Karpas-422 (cell line): ENCODE results near the gene SMG9. TPM values are rescaled to one million over a fixed set of nuclear protein-coding genes. Genes with fewer than 3 reads are reported as not detected.

Experiments used
- DNase-seq: peaks from one replicate; pipeline ENCODE4 v3.0.0-alpha.2; 2015
- H2AFZ ChIP-seq: fragments of 200-600 bp; sonication (generic); 2 replicates; pipeline ENCODE4 v1.6.1; 2014; ENCODE audit warnings: antibody characterized with exemption, low read length, mixed read lengths
- H3K27ac ChIP-seq: fragments of 200-600 bp; sonication (generic); 2 replicates; pipeline ENCODE4 v1.5.1; 2014; ENCODE audit warnings: mild to moderate bottlenecking, low read length, moderate library complexity
- H3K27me3 ChIP-seq: fragments of 200-600 bp; sonication (generic); 2 replicates; pipeline ENCODE4 v1.6.1; 2014; ENCODE audit warnings: low read length, mixed read lengths
- H3K36me3 ChIP-seq: fragments of 200-600 bp; sonication (generic); 2 replicates; pipeline ENCODE4 v1.6.1; 2014; ENCODE audit warnings: low read length, mixed read lengths; ENCODE audit not compliant: insufficient read depth
- H3K4me1 ChIP-seq: fragments of 200-600 bp; sonication (generic); 2 replicates; pipeline ENCODE4 v1.6.1; 2014; ENCODE audit warnings: mild to moderate bottlenecking, low read length, mixed read lengths
- H3K4me2 ChIP-seq: fragments of 200-600 bp; sonication (generic); 2 replicates; pipeline ENCODE4 v1.6.1; 2014; ENCODE audit warnings: low read length, low read depth, mild to moderate bottlenecking; ENCODE audit not compliant: poor library complexity, severe bottlenecking
- H3K4me3 ChIP-seq: fragments of 200-600 bp; sonication (generic); 2 replicates; pipeline ENCODE4 v1.5.1; 2014; ENCODE audit warnings: mild to moderate bottlenecking, antibody characterized with exemption, low read length, mixed read lengths
- H3K79me2 ChIP-seq: fragments of 200-600 bp; sonication (generic); 2 replicates; pipeline ENCODE4 v1.6.1; 2014; ENCODE audit warnings: mild to moderate bottlenecking, low read length, mixed read lengths
- H3K9ac ChIP-seq: fragments of 200-600 bp; sonication (generic); 2 replicates; pipeline ENCODE4 v1.6.0; 2014; ENCODE audit warnings: low read length
- H3K9me2 ChIP-seq: fragments of 200-600 bp; sonication (generic), shearing (Covaris generic); replicated peaks from 2 replicates; pipeline ENCODE4 v1.6.0; 2014; ENCODE audit warnings: mild to moderate bottlenecking, low read length, moderate library complexity; ENCODE audit not compliant: insufficient read depth
- H3K9me3 ChIP-seq: fragments of 300-700, 200-600 bp; sonication (generic); 2 replicates; pipeline ENCODE4 v1.6.1; 2014; ENCODE audit warnings: low read length, mixed read lengths
- H4K20me1 ChIP-seq: fragments of 200-600 bp; sonication (generic); 2 replicates; pipeline ENCODE4 v1.6.1; 2014; ENCODE audit warnings: mild to moderate bottlenecking, antibody characterized with exemption, low read length, low read depth; ENCODE audit not compliant: insufficient read depth
- total RNA-seq: library from RNA; depleted of rRNA; stranded (reverse); fragments of >200 nt; shearing (Covaris generic); gene quantifications from 2 replicates; pipeline ENCODE4 v1.2.3, GENCODE V29; 2014; ENCODE audit warnings: low replicate concordance

SMG9 gene
- total RNA-seq, 1 experiment from 2014 or later: 11.0 TPM

- Histone ChIP-seq H3K27ac (no peak overlapping the region), H3K4me3 (no peak overlapping the region), H2AFZ (no peak overlapping the region), H3K9me2 (no peaks in the 10 kb centered on the region), H3K4me1 (no peaks in the 10 kb centered on the region), H3K36me3 (no peaks in the 10 kb centered on the region), H3K9me3 (peaks cover 6% of the 10 kb centered on the region; the same call in 1 of the 2 replicates), H3K27me3 (no peaks in the 10 kb centered on the region), H3K79me2 (no peaks in the 10 kb centered on the region), H4K20me1 (no peaks in the 10 kb centered on the region), H3K9ac (no peak overlapping the region), H3K4me2 (no peak overlapping the region)
- DNase-seq: no peak
Observed at GRCh38 chr19:43707158-43707712, 47.5 kb downstream of the SMG9 start.

- Histone ChIP-seq H3K9me2 (no peaks in the 10 kb centered on the region), H3K9me3 (peaks cover 6% of the 10 kb centered on the region; the same call in 1 of the 2 replicates), H3K27ac (no peak overlapping the region), H3K27me3 (no peaks in the 10 kb centered on the region), H3K4me2 (no peak overlapping the region), H3K36me3 (no peaks in the 10 kb centered on the region), H3K4me3 (no peak overlapping the region), H3K79me2 (no peaks in the 10 kb centered on the region), H2AFZ (no peak overlapping the region), H3K9ac (no peak overlapping the region), H4K20me1 (no peaks in the 10 kb centered on the region), H3K4me1 (no peaks in the 10 kb centered on the region)
- DNase-seq: no peak
Observed at GRCh38 chr19:43705729-43706128, 49.0 kb downstream of the SMG9 start.

GRCh38 chr19:43704002-43704705 is 50.6 kb downstream of the SMG9 start:
- Histone ChIP-seq H3K9me2 (no peaks in the 10 kb centered on the region), H3K36me3 (no peaks in the 10 kb centered on the region), H3K9ac (no peak overlapping the region), H3K4me1 (no peaks in the 10 kb centered on the region), H4K20me1 (no peaks in the 10 kb centered on the region), H3K4me3 (no peak overlapping the region), H3K9me3 (peaks cover 5% of the 10 kb centered on the region; the same call in 1 of the 2 replicates), H3K27ac (no peak overlapping the region), H3K27me3 (no peaks in the 10 kb centered on the region), H3K4me2 (no peak overlapping the region), H3K79me2 (no peaks in the 10 kb centered on the region), H2AFZ (no peak overlapping the region)
- DNase-seq: no peak

- no peak overlapping the region for H3K27ac ChIP-seq
- no peak overlapping the region for H2AFZ ChIP-seq
Observed at GRCh38 chr19:43700395-43701000, 54.3 kb downstream of the SMG9 start.

GRCh38 chr19:43699506-43700394 is 55.0 kb downstream of the SMG9 start:
- Histone ChIP-seq H3K27ac (no peak overlapping the region), H3K27me3 (no peaks in the 10 kb centered on the region), H3K36me3 (no peaks in the 10 kb centered on the region), H3K9me2 (no peaks in the 10 kb centered on the region), H3K4me1 (no peaks in the 10 kb centered on the region), H3K4me3 (no peak overlapping the region), H3K79me2 (no peaks in the 10 kb centered on the region), H2AFZ (no peak overlapping the region), H4K20me1 (no peaks in the 10 kb centered on the region), H3K9me3 (no peaks in the 10 kb centered on the region; the same call in 1 of the 2 replicates), H3K4me2 (no peak overlapping the region), H3K9ac (no peak overlapping the region)
- DNase-seq: no peak

More at GRCh38 chr19:43700395-43701000, 54.3 kb downstream of the SMG9 start:
- Histone ChIP-seq H4K20me1 (no peaks in the 10 kb centered on the region), H3K9ac (no peak overlapping the region), H3K9me2 (no peaks in the 10 kb centered on the region), H3K4me1 (no peaks in the 10 kb centered on the region), H3K36me3 (no peaks in the 10 kb centered on the region), H3K79me2 (no peaks in the 10 kb centered on the region), H3K4me3 (no peak overlapping the region), H3K4me2 (no peak overlapping the region), H3K27me3 (no peaks in the 10 kb centered on the region), H3K9me3 (no peaks in the 10 kb centered on the region; the same call in 1 of the 2 replicates)
- no peak for DNase-seq

GRCh38 chr19:43697295-43697694 is 57.5 kb downstream of the SMG9 start:
- no peak overlapping the region for H2AFZ ChIP-seq
- no peaks in the 10 kb centered on the region for H3K36me3 ChIP-seq
- H3K9me2 ChIP-seq: no peaks in the 10 kb centered on the region
- H3K9ac ChIP-seq: no peak overlapping the region
- H3K4me1 ChIP-seq: no peaks in the 10 kb centered on the region
- DNase-seq: no peak
- no peak overlapping the region for H3K27ac ChIP-seq
- no peak overlapping the region for H3K4me3 ChIP-seq
- no peak overlapping the region for H3K4me2 ChIP-seq
- no peaks in the 10 kb centered on the region for H4K20me1 ChIP-seq
- no peaks in the 10 kb centered on the region for H3K27me3 ChIP-seq
- no peaks in the 10 kb centered on the region for H3K79me2 ChIP-seq
- no peaks in the 10 kb centered on the region; the same call in 1 of the 2 replicates for H3K9me3 ChIP-seq

- Histone ChIP-seq H3K27ac (no peak overlapping the region), H3K9me3 (no peaks in the 10 kb centered on the region; the same call in 1 of the 2 replicates), H3K9ac (no peak overlapping the region), H3K36me3 (no peaks in the 10 kb centered on the region), H4K20me1 (no peaks in the 10 kb centered on the region), H3K4me3 (no peak overlapping the region), H3K4me1 (no peaks in the 10 kb centered on the region), H3K4me2 (no peak overlapping the region), H3K9me2 (no peaks in the 10 kb centered on the region), H3K27me3 (no peaks in the 10 kb centered on the region), H2AFZ (no peak overlapping the region), H3K79me2 (no peaks in the 10 kb centered on the region)
- DNase-seq: no peak
Observed at GRCh38 chr19:43695985-43696704, 58.6 kb downstream of the SMG9 start.
